Activated CD8-positive, alpha-beta memory T cell treated with anti-CD3 and anti-CD28 coated beads, Interleukin-2, amount 50 U/mL, for 24 hours (primary cell): ENCODE results near the gene KDM6A.
"Not testable (repeated sequence)": the region's sequence is repeated elsewhere in the genome, so short reads cannot be mapped to it uniquely, and the experiment has no call there.

ENCODE experiments used
- DNase-seq: peaks from one replicate; pipeline ENCODE4 v3.0.0-alpha.2; 2020; ENCODE audit errors: extremely low read depth

Gene KDM6A

GRCh38 chrX:44961817-44962607 lies 89.0 kb downstream of the KDM6A start:
- DNase-seq: no peak

GRCh38 chrX:44962944-44963343 lies 90.0 kb downstream of the KDM6A start:
- DNase-seq: no peak

- DNase-seq: no peak
Measured at GRCh38 chrX:44967221-44967620, 94.2 kb downstream of the KDM6A start.

DNA sequence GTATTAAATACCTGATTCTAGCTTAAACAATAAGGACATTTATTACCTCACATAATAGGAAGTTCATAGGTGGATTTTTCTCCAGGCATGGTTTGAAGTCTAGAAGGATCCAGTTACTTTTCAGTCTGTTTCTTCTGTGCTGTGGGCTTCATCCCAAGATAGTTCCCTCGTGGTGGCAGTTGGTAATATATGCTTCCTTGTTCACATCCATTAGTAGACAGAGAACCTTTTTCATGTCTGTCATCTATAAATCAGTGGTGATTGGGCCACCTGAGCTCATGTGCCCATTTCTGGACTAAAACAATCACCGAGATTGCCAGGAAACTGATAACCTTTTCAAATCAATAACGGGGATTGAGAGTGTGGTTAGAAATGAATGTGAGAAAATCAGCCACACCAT lies 97.7 kb downstream of the KDM6A start:
- no peak for DNase-seq

DNA sequence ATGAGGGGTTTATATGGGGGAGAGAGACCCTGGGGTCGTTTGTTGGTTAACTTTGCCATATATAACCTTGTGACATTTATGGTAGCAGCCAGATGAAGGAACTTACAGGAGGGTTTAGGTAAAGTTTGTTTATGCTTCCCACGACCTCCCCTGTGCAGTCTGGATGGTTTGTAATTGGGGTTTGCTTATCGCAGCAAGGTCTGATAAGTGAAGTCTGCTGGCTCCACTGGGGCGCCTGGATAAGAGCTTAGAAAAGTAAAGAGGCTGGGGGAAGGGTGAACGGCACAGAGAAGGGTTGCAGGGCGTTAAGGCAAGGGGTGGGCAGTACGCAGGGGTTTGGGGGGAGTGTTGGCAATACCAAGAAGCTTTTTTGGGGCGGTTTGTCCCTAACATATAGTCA lies 98.7 kb downstream of the KDM6A start:
- no peak for DNase-seq

GRCh38 chrX:44972132-44972531 lies 99.1 kb downstream of the KDM6A start:
- no peak for DNase-seq

GRCh38 chrX:44973420-44973932 lies 100.5 kb downstream of the KDM6A start:
- DNase-seq: no peak

DNA sequence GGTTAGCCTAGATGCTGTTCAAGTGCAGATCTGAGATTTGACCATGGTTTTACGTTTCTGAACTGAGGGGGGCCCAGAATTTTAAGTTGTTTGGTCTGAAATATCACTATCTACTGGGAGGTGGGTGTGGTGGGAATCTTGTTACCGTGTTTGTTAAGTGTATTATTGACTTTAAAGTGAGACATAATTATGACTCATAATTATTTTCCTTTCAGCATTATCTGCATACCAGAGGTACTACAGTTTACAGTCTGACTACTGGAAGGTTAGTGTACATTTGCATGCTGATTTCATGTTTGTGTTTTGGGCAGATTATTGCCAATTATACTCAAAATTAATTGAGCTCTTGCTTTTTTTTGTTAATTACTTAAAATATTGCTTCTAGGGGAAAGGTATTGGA lies 101.5 kb downstream of the KDM6A start:
- no peak for DNase-seq

GRCh38 chrX:44975666-44976263 lies 102.8 kb downstream of the KDM6A start:
- DNase-seq: no peak

DNA sequence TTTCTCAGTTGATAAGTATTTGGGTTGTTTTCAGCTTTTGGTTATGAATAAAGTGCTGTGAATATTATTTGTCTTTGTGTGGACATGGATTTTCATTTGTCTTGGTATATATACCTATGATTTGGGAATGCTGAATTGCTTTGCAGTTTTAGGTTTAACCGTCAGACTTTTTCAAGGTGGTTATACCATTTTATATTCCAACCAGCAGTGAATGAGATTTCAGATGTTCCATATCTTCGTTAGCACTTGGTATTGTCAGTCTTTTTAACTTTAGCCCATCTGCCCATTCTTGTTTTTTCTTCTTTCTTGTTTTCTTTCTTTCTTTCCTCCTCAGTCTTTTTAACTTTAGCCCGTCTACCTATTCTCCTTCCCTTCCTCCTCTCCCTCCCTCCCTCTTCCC lies 106.0 kb downstream of the KDM6A start:
- DNase-seq: no peak

- DNase-seq: no peak
Measured at GRCh38 chrX:44980403-44980802, 107.4 kb downstream of the KDM6A start.

- DNase-seq: no peak
Measured at GRCh38 chrX:44980883-44981282, 107.9 kb downstream of the KDM6A start.

- no peak for DNase-seq
Measured at GRCh38 chrX:44989995-44990770, 117.2 kb downstream of the KDM6A start.

DNA sequence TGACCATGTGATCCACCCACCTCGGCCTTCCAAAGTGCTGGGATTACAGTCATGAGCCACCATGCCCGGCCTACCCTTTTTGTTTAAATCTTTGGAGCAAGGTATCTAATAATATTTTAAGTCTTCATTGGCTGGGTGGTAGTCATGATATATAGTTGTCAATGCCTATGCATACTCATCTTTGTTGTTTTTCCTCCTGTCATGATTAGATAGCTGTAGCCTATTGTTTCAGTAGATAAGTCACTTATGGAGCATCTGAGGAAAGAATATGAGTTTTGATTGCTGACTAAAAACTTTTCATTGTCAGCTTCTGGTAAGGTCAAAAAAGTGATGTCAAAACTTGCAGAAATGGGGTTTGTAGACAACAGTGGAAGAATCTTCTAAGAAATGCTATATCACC lies 119.8 kb downstream of the KDM6A start:
- DNase-seq: no peak

DNA sequence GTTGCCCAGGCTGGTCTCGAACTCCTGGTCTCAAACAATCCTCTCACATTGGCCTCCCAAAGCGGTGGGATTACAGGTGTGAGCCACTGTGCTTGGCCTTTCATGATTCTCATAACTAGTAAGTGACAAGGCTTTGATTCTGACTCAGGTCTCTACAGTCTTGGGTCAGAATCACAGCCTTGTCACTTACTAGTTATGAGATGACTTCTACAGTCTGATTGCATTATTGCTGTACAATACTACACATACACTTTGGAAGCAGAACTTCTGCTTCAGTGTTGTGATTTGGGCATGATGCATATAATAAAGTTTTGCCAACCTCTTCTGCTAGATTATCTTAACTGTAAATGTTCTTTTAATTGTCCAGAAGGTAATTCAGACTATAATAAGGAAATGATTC lies 123.3 kb downstream of the KDM6A start:
- no peak for DNase-seq

DNA sequence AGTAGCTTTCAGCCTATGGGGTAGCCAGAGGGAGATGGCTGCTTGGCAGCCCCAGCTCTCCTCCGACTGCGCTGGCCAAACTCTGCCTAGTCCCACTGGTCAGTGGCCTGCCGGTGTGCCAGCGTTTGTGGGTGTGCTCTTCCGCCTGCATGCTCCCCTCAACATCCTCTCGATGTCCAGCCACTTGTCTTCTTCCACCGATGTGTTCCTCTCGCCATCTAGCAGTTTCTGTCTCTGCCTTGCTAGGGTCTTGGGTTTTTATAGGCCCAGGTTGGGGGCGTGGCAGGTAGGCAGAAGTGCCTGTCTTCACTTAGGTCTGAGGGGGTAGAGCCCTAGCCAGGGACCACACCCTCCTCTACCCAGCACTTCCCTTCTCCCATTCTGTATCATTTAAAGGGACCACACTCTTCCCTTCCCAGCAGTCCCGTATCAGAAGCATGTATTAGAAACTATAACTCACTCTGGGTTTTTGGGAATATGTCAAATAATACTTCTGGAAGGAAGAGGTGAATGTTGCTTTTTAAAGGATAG lies 124.4 kb downstream of the KDM6A start:
- no peak for DNase-seq

- no peak for DNase-seq
Measured at GRCh38 chrX:44997888-44998287, 124.9 kb downstream of the KDM6A start.

GRCh38 chrX:44999237-44999636 lies 126.2 kb downstream of the KDM6A start:
- DNase-seq: not testable (repeated sequence)

GRCh38 chrX:44999872-45000271 lies 126.9 kb downstream of the KDM6A start:
- DNase-seq: not testable (repeated sequence)

DNA sequence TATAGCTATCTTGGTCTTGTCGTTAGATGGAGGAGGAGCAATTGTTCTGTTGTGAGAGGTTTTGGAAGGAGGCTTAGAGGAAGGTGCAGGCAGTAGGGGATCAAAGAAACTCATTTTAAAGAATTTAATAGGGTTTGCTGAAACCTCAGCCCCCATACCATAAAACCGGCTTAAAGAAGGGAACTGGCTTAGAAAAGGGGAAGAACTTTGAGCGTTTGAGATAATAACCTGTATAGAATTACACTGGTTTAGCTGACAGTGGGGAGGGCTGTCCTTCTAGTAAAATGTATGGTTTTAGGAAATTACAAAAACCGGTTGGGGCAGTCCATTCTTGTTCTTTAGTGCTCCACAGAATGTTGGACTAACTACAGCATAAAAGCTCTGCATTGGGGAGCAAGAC lies 128.1 kb downstream of the KDM6A start:
- DNase-seq: no peak

DNA sequence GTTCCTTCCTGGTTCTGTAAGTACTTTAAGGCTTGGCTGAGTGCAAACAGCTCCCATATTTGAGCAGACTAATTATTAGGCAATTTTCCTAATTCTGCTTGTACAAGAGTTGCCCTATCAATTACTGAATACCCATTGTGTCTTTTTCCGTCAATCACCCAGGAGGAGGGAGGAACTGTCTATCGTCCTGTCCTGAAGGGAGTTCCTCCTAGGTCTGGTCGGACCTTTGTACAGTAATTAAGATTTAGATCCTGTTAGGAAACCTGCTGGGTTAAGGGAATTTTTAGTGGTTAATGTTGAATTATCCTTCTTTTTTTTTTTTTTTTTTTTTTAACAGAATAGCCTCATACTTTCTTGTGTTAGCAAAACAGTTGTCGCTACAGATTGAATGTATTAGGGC lies 130.1 kb downstream of the KDM6A start:
- no peak for DNase-seq
